HepG2 (cell line): ENCODE results near the gene RPS10. TPM values are rescaled to one million over a fixed set of nuclear protein-coding genes. Genes with fewer than 3 reads are reported as not detected.

Experiments used
- ATAC-seq: fragments of 200-7000 bp; cut with Tn5 transposase; 3 replicates; pipeline ENCODE4 v1.9.1; 2020; ENCODE audit warnings: mild to moderate bottlenecking, moderate library complexity
- BruUV-seq: library from RNA; stranded (reverse); fragments of 400-500 nt; replicated peaks from 2 replicates; lab custom pipeline; 2021; lab: Mats Ljungman, UMichigan
- CTCF ChIA-PET: fragments of 300-600 bp; formaldehyde crosslinking; extraction: SDS; loops from one replicate; lab custom pipeline; 2021; ENCODE audit warnings: low total read pairs, inconsistent platforms, low intra/inter-chr PET ratio; lab: Yijun Ruan, JAX
- POLR2A ChIA-PET: fragments of 350-600 bp; sonication (Branson Sonifier 250); formaldehyde crosslinking; loops from one replicate; lab custom pipeline; 2020; ENCODE audit warnings: antibody characterized with exemption, inconsistent platforms; lab: Yijun Ruan, JAX
- DNase-seq: peaks from one replicate; pipeline ENCODE4 v3.0.0-alpha.2; 2015; ENCODE audit warnings: low spot score
- FAIRE-seq: peaks from 3 replicates; lab custom pipeline; 2011; peaks lifted over from hg19 to GRCh38; lab: Jason Lieb, UNC
- H2AFZ ChIP-seq: one replicate; pipeline ENCODE4 v1.6.1; 2011; ENCODE audit warnings: low read length, inconsistent platforms
- H3K27ac ChIP-seq: fragments of 300-600 bp; 3 replicates; pipeline ENCODE4 v1.8.0; 2011; ENCODE audit warnings: mixed run types, mild to moderate bottlenecking, mixed read lengths, low read length, inconsistent platforms; ENCODE audit not compliant: insufficient read depth; ENCODE audit errors: extremely low read length
- H3K27me3 ChIP-seq, 2 experiments: fragments of 200-600 bp in 1 of 2; 2 replicates in 1 of 2; 3 replicates in 1 of 2; pipeline versions ENCODE4 v1.6.0 to v1.8.0; 2011; ENCODE audit warnings: low read length in 2 of 2, mild to moderate bottlenecking in 2 of 2, moderate library complexity in 2 of 2, inconsistent platforms in 1 of 2; ENCODE audit not compliant: insufficient read depth in 2 of 2, control insufficient read depth in 1 of 2
- H3K36me3 ChIP-seq, 2 experiments: fragments of 200-600 bp in 1 of 2; replicated peaks in 1 of 2; 2 replicates in 1 of 2; 3 replicates in 1 of 2; pipeline versions ENCODE4 v1.5.1 to v1.8.0; 2011; ENCODE audit warnings: low read length in 2 of 2, inconsistent platforms in 1 of 2; ENCODE audit not compliant: insufficient read depth in 2 of 2, control insufficient read depth in 1 of 2
- H3K4me1 ChIP-seq: 2 replicates; pipeline ENCODE4 v1.5.1; 2012; ENCODE audit warnings: low read length, inconsistent platforms; ENCODE audit not compliant: insufficient read depth
- H3K4me2 ChIP-seq: 2 replicates; pipeline ENCODE4 v1.6.0; 2011; ENCODE audit warnings: low read depth, low read length, inconsistent platforms
- H3K4me3 ChIP-seq, 3 experiments: fragments of 200-600 bp in 1 of 3; sonication (generic), shearing (Covaris generic) in 1 of 3; replicated peaks in 1 of 3; 2 replicates each; pipeline ENCODE4 v1.5.1; 2011 to 2016; ENCODE audit warnings: low read length in 3 of 3, inconsistent platforms in 2 of 3, low read depth in 2 of 3, mild to moderate bottlenecking in 2 of 3, control low read depth in 1 of 3, mixed read lengths in 1 of 3; ENCODE audit not compliant: insufficient read depth in 1 of 3
- H3K79me2 ChIP-seq: one replicate; pipeline ENCODE4 v1.6.1; 2011; ENCODE audit warnings: low read length, inconsistent platforms; ENCODE audit not compliant: insufficient read depth
- H3K9ac ChIP-seq: 2 replicates; pipeline ENCODE4 v1.6.0; 2011; ENCODE audit warnings: mild to moderate bottlenecking, low read depth, low read length, inconsistent platforms; ENCODE audit not compliant: insufficient read depth
- H3K9me3 ChIP-seq: 2 replicates; pipeline ENCODE4 v1.5.1; 2012; ENCODE audit warnings: mild to moderate bottlenecking, low read length
- H4K20me1 ChIP-seq: 2 replicates; pipeline ENCODE4 v1.6.0; 2011; ENCODE audit warnings: inconsistent platforms, mild to moderate bottlenecking, low read length, moderate library complexity; ENCODE audit not compliant: insufficient read depth
- BRD4 ChIP-seq: sonication (generic); formaldehyde crosslinking; IDR thresholded peaks from 2 replicates; pipeline ENCODE4 v1.4.0; 2020; ENCODE audit warnings: missing genetic modification reagents
- PHF20 ChIP-seq: sonication (generic); formaldehyde crosslinking; IDR thresholded peaks from 2 replicates; pipeline ENCODE4 v1.5.0; 2020; ENCODE audit warnings: mild to moderate bottlenecking, missing genetic modification reagents
- RFXAP ChIP-seq: sonication (generic); formaldehyde crosslinking; IDR thresholded peaks from 2 replicates; pipeline ENCODE4 v1.4.0; 2020; ENCODE audit warnings: missing genetic modification reagents, borderline replicate concordance
- SMAD9 ChIP-seq: sonication (generic); formaldehyde crosslinking; IDR thresholded peaks from 2 replicates; pipeline ENCODE4 v1.5.1; 2020; ENCODE audit warnings: mild to moderate bottlenecking, missing genetic modification reagents
- TSC22D2 ChIP-seq: sonication (generic); formaldehyde crosslinking; IDR thresholded peaks from 2 replicates; pipeline ENCODE4 v1.5.1; 2020; ENCODE audit warnings: missing genetic modification reagents, mild to moderate bottlenecking, borderline replicate concordance
- ZNF251 ChIP-seq: sonication (generic); formaldehyde crosslinking; IDR thresholded peaks from 2 replicates; pipeline ENCODE4 v1.9.0; 2021; ENCODE audit warnings: mild to moderate bottlenecking, missing genetic modification reagents
- ZNF775 ChIP-seq: sonication (generic); formaldehyde crosslinking; IDR thresholded peaks from 2 replicates; pipeline ENCODE4 v1.4.0; 2020; ENCODE audit warnings: missing genetic modification reagents, mild to moderate bottlenecking, moderate library complexity, borderline replicate concordance
- WGBS: methylation state at CpG from one replicate; pipeline ENCODE4 v1.1.6; 2017; ENCODE audit warnings: low lambda C conversion rate; 5-methylcytosine and 5-hydroxymethylcytosine counted together
- in situ Hi-C: cut with HindIII; loops from 2 replicates; pipeline ENCODE4 v1.10.0; 2017; ENCODE audit warnings: low pct_unique_long_range_greater_than_20kb; ENCODE audit not compliant: extremely low pct_ligation_motif_present
- intact Hi-C: fragments of 100-400 bp; cut with micrococcal nuclease; formaldehyde crosslinking; loops from one replicate; pipeline ENCODE4 v1.10.0; 2022; ENCODE audit not compliant: unreplicated experiment
- polyA plus RNA-seq, 8 experiments: library from polyadenylated mRNA; depleted of rRNA in 3 of 8; stranded (reverse) in 7 of 8; unstranded in 1 of 8; fragments of >200 nt; fragmentation: Illumina TruSeq in 4 of 8; extraction: Trizol in 4 of 8; gene quantifications; 2 replicates each; pipeline versions ENCODE4 v1.2.1 to v1.2.3, GENCODE V29; 2011 to 2016; ENCODE audit warnings: low read depth in 4 of 8, missing spikeins in 1 of 8, mixed read lengths in 1 of 8; ENCODE audit not compliant: insufficient read depth in 1 of 8
- total RNA-seq, 5 experiments: library from RNA; depleted of rRNA; stranded (reverse); fragments of >200 nt; fragmentation: Illumina TruSeq; extraction: Trizol; gene quantifications; 2 replicates each; pipeline ENCODE4 v1.2.3, GENCODE V29; 2016; ENCODE audit warnings: low read depth in 1 of 5
- TF ChIP-seq, protein P1 (sequence below), 2 experiments: sonication (generic) in 1 of 2; formaldehyde crosslinking in 1 of 2; IDR thresholded peaks; 2 replicates each; pipeline versions ENCODE4 v1.6.1 to v1.9.0; 2014 to 2022; ENCODE audit warnings: antibody characterized with exemption in 1 of 2, borderline replicate concordance in 1 of 2, inconsistent platforms in 1 of 2, low read depth in 1 of 2, missing genetic modification reagents in 1 of 2
- TF ChIP-seq, protein P2 (sequence below): sonication (generic); formaldehyde crosslinking; IDR thresholded peaks from 2 replicates; pipeline ENCODE4 v1.8.0; 2022; ENCODE audit warnings: low read depth, missing genetic modification reagents
- TF ChIP-seq, protein P3 (sequence below): sonication (generic); formaldehyde crosslinking; IDR thresholded peaks from 2 replicates; pipeline ENCODE4 v1.8.0; 2022; ENCODE audit warnings: mild to moderate bottlenecking, missing genetic modification reagents, moderate library complexity
- TF ChIP-seq, protein P4 (sequence below): IDR thresholded peaks from 2 replicates; pipeline ENCODE4 v1.6.1; 2016

The RPS10 gene
- total and polyA plus RNA-seq, 2 of the 13 experiments (the other 11 are each of a cell fraction or from before 2014, with no cell fraction given), result 2,909 to 4,648 TPM

DNA sequence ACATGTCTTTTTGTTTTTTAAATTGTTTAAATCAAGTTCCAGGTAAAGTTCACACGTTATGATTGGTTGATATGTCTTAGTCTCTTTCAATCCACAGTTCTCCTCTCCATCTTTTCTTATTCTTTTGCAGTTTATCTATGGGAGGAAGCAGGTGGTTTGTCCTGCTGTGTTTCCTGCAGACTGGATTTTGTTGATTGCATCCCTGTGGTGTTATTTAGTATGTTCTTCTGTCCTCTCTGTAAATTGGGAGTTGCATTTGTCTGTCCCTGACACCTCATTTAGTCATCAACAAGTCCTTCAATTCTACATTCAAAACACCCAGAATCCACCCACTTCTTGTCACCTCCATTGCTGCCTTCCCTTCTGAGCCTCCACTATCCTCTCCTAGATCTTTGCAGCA, 48.1 kb upstream of the RPS10 start:
- no peaks in the 10 kb centered on the region for H3K79me2 ChIP-seq
- no peak for TF ChIP-seq ZNF251 (CRISPR knock-in tag)
- no peak for TF ChIP-seq PHF20
- TF ChIP-seq BRD4, result no peak
- TF ChIP-seq, protein P1, sequence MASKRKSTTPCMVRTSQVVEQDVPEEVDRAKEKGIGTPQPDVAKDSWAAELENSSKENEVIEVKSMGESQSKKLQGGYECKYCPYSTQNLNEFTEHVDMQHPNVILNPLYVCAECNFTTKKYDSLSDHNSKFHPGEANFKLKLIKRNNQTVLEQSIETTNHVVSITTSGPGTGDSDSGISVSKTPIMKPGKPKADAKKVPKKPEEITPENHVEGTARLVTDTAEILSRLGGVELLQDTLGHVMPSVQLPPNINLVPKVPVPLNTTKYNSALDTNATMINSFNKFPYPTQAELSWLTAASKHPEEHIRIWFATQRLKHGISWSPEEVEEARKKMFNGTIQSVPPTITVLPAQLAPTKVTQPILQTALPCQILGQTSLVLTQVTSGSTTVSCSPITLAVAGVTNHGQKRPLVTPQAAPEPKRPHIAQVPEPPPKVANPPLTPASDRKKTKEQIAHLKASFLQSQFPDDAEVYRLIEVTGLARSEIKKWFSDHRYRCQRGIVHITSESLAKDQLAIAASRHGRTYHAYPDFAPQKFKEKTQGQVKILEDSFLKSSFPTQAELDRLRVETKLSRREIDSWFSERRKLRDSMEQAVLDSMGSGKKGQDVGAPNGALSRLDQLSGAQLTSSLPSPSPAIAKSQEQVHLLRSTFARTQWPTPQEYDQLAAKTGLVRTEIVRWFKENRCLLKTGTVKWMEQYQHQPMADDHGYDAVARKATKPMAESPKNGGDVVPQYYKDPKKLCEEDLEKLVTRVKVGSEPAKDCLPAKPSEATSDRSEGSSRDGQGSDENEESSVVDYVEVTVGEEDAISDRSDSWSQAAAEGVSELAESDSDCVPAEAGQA (IDR thresholded peaks at IDR 0.05; ENCODE audit: low read depth), result no peak
- TF ChIP-seq, protein P1 (CRISPR knock-in tag; IDR thresholded peaks at IDR 0.05; ENCODE audit: borderline replicate concordance), result no peak
- TF ChIP-seq, protein P2, sequence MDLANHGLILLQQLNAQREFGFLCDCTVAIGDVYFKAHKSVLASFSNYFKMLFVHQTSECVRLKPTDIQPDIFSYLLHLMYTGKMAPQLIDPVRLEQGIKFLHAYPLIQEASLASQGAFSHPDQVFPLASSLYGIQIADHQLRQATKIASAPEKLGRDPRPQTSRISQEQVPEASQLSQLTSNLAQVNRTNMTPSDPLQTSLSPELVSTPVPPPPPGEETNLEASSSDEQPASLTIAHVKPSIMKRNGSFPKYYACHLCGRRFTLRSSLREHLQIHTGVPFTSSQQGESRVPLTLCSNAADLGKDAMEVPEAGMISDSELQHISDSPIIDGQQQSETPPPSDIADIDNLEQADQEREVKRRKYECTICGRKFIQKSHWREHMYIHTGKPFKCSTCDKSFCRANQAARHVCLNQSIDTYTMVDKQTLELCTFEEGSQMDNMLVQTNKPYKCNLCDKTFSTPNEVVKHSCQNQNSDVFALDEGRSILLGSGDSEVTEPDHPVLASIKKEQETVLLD (CRISPR knock-in tag), result no peak
- TF ChIP-seq, protein P3, sequence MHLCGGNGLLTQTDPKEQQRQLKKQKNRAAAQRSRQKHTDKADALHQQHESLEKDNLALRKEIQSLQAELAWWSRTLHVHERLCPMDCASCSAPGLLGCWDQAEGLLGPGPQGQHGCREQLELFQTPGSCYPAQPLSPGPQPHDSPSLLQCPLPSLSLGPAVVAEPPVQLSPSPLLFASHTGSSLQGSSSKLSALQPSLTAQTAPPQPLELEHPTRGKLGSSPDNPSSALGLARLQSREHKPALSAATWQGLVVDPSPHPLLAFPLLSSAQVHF (CRISPR knock-in tag), result no peak
- TF ChIP-seq, protein P4, sequence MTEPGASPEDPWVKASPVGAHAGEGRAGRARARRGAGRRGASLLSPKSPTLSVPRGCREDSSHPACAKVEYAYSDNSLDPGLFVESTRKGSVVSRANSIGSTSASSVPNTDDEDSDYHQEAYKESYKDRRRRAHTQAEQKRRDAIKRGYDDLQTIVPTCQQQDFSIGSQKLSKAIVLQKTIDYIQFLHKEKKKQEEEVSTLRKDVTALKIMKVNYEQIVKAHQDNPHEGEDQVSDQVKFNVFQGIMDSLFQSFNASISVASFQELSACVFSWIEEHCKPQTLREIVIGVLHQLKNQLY (CRISPR knock-in tag), result no peak
- no peak for TF ChIP-seq RFXAP (CRISPR knock-in tag)
- TF ChIP-seq ZNF775, result no peak
- no peak for TF ChIP-seq TSC22D2 (CRISPR knock-in tag)
- TF ChIP-seq SMAD9 (CRISPR knock-in tag), result no peak
- BruUV-seq, result no TSS peak
- WGBS, result 2% methylated on average over 1 of the region's 1 CpG
- ATAC-seq, result no peak
- H3K27ac ChIP-seq, result no peak overlapping the region
- no peaks in the 10 kb centered on the region for H4K20me1 ChIP-seq
- no peak overlapping the region for H3K9ac ChIP-seq
- H3K4me3 ChIP-seq, result no peak overlapping the region
- in situ Hi-C loops, result no loop called here
- no peak overlapping the region for H3K4me2 ChIP-seq
- H3K36me3 ChIP-seq, result no peaks in the 10 kb centered on the region
- no peaks in the 10 kb centered on the region for H3K4me1 ChIP-seq
- CTCF ChIA-PET, result no interaction called here
- POLR2A ChIA-PET, result no interaction called here
- no peaks in the 10 kb centered on the region for H3K9me3 ChIP-seq
- H3K27me3 ChIP-seq, result peaks cover 0 to 10% of the 10 kb centered on the region in 2 experiments; a peak in 2 of 5 replicates
- FAIRE-seq, result no peak
- no peak overlapping the region for H2AFZ ChIP-seq
- intact Hi-C loops, result no loop called here
- DNase-seq, result no peak
